ENCODE results near the gene ADAMTS12. TPM values are rescaled to one million over a fixed set of nuclear protein-coding genes. Genes with fewer than 3 reads are reported as not detected.

ADAMTS12 gene
- total RNA-seq, 1 experiment from 2014 or later, result 14.4 TPM

DNA sequence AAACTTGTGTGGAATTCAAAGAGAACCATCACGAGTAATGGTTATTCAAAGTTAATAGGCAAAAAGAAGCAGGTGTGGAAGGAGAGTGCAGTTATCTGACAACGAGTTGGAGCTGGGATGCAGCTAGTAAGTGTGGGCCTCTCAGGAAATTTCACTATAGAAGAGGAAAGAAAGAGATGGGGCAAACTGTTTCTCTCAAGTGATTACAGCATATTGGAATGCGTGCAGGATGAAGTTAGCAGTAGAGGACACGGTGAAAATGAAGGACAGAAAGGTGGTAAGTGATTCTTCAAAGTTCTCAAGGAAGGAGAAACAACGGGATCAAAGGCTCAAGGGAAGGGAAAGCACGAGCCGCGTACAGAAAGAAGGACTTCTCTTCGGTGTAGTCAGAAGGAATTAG, 84.0 kb downstream of the ADAMTS12 start:
- no peak for DNase-seq (ENCODE audit: low spot score)

DNA sequence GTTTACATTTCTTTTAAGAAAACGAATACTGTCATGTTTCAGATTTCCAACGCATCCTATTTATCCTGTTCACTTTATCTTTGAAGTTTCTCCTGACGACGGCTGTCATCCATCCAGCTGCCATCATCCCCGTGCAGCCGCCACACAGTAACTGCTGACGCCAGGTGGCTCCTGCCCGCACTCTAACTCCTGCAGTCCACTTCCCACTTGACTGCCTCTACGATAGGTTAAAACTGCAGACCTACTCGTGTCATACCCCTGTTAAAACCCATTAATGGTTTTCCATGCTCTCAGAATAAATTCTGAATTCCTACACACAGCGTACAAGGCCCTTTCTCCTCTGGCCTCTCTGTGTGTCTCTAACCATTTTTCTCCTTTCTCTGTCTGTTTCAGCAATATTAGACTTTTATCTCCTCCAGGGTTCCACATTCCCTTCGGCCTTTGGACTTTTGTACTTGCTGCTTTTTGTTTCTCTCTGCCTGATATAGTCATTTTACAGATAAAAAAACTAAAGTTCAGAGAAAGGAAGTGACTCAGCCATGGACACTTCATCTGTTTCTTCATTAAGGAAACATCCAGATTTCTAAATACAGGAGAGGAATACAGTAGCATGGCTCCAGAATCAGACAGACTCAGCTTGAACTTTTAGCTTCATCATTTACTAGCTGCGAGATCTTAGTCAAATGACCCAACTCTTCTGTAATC, 84.9 kb downstream of the ADAMTS12 start:
- DNase-seq (ENCODE audit: low spot score), result peak; percentile 62

DNA sequence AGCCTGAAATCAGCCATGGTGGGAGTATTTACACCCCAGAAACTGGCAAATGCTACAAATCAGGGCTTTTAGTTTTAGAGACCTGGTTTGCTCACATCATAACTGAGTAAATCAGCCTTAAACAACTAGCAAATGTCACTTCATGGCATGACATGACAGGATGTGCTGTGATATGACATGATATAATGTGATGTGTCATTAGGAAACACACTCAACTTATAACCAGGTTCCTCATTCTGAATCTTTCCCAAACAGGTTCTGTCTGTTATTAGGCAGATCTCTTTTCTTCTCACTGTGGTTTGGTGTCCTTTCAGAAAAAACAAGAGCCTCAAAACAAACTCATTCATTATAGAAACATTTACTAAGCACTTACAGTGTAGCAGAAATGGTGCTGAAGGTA, 90.5 kb downstream of the ADAMTS12 start:
- DNase-seq (ENCODE audit: low spot score), result no peak

DNA sequence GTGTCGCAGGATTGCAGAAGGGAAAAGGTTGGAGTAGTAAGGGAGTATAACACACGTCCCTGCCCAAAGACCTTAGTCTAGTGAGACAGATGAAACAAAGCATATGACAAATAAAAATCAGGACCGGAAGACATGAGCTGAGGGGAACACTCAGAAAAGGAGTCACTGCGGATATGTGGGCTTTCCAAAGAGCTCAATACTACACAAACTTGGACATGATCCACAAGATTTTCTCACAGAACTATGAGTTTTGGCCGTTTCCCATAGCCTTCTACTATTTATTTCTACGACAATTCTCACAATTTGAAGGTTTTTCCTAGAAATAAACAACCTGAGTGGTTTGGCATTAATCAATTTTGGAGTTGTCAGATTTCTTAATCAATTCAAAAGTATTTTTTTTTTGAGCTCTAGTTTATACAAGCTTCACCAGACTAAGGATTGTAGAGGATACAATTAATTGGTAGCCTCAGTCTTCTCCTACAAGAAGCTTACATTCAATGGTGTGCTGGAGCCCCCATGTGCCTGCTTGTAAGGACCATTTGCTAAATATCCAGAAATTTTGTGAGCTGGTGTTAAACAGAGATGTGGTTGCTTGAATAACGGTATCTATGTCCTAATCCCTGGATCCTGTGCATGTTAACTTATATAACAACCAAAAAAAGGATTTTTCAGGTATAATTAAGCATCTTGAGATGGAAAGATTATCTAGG, 91.4 kb downstream of the ADAMTS12 start:
- DNase-seq (ENCODE audit: low spot score), result no peak

DNA sequence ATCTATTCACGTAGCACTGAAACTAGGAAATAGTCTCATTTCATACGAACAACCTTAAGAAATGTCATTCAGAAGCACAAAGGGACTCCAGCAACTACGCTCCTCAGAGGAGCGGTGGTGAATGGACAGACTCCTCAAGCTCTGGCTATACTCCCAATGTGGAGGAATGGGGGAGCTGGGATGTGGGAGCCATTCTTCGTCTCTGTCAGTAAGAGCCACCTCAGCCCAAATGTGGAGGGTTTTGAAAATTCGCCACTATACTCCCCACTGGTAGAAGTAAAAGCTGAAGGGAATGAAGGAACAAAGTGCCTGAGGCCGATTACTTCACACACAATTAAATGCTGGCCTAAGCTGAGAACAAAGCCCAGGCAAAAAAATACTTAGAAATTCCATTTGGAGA, 96.3 kb downstream of the ADAMTS12 start:
- no peak for DNase-seq (ENCODE audit: low spot score)

DNA sequence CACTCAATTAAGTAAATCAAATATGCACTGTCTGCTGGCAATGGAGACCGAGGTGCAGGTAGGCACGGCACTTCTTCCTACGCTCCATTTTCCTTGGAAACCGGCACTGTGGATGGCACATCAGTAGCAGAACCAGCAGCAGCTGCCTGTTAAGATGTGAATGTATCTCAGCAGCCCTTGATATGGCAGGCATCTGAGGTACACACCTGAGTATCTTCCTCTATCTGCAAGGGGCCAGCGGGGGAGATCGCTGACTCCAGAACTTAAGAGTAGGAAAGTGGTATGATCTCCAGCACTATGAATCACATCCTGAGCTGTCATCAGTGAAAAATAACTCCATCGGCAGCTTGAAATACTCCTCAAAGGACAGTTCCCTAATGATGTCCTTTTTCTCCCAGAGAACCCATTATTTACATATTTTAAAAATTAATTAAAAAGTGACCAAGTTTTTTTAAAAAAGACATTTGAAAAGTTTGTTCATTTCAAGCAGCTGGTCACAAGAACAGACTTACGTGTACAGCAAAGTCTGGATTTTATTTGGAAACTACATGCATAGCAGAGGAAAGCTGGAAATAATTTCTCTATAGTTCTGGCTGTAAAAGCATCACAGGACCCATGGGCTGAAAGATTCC, 97.1 kb downstream of the ADAMTS12 start:
- DNase-seq (ENCODE audit: low spot score), result peak; percentile 75

DNA sequence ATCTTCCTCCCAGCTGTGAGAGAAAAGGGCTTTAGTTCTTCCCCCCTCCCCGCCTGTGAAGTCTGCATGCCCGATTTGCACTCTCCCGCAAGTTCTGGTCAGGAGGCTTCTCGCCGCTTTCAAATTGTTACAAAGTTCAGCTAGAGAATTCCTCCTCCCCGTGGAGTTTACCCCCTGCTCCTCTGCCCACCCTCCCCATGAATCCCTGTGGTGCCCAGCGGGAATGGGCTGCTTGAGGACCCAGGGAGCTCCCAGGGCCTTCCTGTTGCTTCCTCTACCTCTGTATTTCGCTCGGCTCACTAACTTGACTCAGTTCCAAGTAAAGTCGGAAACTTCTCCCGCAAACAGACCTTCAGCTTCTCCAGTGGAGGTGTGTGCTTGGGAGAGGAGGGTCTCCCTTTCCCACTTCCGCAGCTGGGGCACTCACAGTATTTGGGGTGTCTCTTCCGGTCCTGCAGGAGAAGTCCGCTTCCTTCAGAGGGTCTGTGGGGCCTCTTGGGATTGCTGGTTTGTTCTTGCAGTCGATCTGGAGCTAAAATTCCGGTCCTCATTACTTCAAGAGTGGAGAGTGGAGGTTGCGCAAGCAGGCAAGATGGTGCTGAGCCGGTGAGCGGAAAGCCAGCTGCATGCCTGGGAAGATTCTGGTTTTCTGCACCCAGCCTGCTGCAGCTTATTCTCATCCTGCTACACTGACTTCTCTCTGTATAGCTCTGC, 97.8 kb downstream of the ADAMTS12 start:
- no peak for DNase-seq (ENCODE audit: low spot score)

DNA sequence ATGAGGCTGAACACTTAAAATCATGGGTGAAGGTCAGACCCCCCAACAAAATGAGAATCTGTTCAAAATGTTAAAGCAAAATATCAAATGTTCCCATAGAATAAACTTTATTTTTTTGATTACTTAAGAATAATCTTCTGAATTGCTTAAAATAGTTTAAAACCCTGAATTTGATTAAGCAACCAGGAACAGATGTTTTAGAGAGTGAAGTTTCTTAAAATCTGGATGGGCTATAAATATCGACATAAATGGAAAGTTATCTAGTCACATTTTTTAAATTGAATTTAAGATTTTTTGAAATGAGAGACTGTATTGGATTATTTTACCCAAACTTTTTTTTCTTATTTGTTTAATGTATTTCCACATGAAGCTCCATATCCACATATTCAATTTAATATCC, 98.5 kb downstream of the ADAMTS12 start:
- DNase-seq (ENCODE audit: low spot score), result no peak

DNA sequence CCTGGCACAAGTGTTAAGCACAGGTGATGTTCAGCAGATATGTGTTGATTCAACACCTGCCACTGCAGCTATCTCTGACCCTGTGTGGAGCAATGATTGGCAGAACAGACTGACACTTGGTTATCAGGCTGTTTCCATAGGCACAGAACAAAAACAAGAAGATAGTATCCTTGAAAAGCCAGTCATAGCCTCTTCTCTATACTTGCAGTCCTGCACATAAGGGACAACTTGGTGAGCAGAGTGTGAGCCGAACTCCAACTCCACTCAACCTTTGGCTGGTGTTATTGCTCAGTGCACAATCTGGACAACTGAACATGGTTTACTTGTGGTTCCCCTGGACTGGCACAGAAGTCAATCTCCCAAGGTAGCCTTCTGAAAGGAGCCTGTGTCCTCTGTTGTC, 99.2 kb downstream of the ADAMTS12 start:
- no peak for DNase-seq (ENCODE audit: low spot score)

DNA sequence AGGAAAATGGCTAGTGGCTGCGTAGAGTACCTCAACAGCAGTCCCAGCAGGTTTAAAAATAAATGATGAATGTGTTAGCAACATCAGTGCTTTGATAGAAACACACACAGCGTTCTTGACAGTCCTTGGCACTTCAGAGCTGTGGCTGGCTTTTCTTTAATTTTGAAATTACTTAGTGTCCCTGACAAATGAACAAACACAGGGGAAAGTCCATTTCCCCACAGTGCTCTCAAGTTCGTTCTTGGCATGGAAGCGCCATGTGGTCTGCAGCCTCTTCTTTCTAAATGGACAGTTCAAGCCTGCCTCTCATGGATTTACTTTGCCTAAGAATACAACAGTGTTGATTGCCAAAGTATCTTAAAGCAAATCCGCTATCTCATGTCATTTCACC, 102.2 kb downstream of the ADAMTS12 start:
- no peak for DNase-seq (ENCODE audit: low spot score)

DNA sequence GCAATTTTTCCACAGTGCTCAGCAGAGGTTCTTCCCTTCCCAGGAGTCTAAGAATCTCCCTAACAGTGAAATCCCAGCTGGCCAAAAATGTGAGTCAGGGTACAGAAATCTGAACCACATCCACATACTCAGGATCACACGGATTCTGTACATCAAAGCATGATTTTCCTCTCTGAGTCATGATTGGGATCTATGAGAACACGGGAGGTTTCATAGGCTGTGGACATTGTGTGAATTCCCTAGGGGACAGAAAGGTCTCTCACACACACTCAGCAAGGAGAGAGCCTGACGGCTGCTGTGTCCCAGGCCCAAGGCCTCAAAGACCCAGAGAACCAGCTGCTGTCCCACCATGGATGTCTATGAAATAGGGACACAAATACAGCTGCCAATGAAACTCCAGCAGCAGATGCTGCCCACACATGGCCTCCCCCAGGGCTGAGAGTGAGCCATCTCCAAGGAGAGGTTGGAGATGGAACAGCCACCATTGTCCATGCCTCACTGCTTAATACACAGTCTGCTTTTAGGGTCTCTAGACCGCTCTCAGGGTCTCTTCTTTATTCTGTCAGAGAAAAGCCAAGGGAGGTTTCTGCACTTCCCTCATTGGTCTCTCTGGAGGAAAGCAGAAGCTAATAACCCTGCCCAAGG, 102.7 kb downstream of the ADAMTS12 start:
- peak; percentile 96 for DNase-seq (ENCODE audit: low spot score)

DNA sequence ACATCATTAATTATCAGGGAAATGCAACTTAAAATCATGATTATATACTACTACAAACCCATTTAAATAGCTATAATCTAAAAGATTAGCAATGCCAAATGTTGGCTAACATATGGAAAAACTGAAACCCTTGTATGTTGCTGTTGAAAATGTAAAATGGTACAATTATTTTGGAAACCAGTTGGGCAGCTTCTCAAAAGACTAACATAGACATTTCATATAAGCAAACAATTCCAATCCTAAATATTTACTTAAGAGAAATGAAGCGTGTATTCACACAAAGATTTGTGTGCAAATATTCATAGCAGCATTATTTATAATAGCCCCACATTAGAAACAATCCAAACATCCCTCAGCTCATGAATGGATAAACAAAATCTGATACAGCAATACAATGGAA, 106.2 kb downstream of the ADAMTS12 start:
- no peak for DNase-seq (ENCODE audit: low spot score)

DNA sequence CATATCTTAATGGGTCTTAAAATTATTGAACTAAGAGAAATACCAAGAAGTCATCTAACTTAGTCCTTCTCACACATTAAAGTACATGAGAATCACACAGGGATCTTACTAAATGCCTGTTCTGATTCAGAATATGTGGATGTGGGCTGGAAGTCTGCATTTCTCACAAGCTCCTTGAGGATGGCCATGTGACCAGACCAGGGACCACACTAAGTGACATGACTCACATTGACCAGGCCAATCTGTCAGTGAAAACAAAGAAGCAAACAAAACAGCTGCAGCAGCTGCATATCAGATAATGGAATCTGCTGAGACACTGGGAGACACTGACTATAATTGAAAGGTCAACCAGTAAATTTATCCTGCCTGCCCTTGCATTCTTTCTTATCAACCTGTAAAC, 110.5 kb downstream of the ADAMTS12 start:
- DNase-seq (ENCODE audit: low spot score), result peak; percentile 81

DNA sequence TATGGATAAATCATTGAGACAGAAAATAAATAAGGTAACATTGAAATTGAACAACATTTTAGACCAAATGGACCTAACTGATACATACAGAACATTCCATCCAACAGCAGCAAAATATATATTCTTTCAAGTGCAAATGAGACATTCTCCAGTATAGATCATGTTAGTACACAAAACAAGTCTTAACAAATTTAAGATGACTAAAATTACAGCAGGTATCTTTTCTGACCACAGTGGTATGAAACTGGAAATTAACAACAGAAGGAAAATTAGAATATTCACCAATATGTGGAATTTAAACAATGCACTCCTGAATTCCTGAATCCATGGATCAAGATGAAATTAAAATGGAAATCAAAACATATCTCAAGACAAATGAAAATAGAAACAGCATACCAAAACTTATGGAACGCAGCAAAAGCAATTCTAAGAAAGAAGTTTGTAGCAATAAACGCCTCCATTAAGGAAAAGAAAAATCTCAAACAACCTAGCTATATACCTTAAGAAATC, 115.6 kb downstream of the ADAMTS12 start:
- no peak for DNase-seq (ENCODE audit: low spot score)

DNA sequence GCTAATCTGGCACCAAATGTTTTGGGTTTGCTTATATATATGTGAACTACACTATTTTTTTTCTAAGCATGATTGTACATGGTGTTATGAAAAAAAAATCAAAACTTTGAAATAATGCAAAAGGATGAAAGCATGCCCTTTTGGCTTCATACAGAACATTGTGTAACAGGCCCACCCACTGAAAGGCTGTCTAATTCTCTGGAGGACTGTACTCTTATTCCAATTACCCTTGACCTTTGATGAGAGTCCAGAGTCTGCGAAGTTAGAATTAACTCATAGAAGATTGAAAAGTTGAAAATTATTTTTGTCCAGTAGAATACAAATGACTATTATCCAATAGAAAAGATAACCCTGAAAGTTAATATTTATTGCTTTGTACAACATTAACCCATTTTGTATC, 117.4 kb downstream of the ADAMTS12 start:
- DNase-seq (ENCODE audit: low spot score), result no peak

DNA sequence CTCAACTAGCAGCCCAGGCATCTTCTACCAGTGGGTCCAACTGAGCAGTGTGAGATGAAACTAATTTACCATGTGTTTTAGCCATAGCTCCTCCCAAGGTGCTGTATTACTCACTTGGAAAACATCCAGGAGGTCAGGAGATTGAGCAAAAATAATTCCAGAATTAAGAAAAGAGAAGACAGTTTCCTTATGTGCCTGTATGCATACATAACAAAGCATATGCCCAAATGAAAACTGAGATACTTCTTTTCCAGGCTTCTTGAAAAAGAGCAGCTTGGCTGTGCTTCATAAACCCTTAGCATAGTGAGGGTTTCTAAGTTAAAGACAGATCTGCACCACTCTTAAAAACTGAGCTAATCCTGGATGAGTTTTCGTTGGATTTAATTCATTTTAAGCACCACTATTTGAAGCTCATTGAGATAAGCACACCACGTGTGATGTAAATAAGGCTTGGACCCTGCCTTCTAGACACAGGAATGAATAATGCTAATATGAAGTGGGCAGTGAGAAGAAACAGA, 119.4 kb downstream of the ADAMTS12 start:
- DNase-seq (ENCODE audit: low spot score), result peak; percentile 49

DNA sequence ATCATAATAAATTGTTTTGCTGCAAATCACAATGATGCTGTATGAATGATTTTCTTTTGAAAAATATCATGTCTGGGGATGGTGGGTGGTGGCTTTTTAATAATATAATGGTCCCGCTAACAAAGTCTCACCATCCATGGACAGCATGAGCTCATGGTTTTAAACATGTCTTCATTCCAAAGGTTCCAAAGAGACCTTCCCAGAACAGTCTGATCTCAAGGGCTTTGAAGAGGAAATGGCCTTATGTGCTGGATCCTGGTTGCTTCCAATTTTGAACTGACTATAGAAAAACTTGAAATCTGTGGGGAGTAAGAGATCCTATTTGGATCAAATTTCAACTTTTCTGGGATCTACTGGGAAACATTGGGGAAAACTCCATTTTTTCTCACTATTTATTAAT, 121.8 kb downstream of the ADAMTS12 start:
- DNase-seq (ENCODE audit: low spot score), result no peak

DNA sequence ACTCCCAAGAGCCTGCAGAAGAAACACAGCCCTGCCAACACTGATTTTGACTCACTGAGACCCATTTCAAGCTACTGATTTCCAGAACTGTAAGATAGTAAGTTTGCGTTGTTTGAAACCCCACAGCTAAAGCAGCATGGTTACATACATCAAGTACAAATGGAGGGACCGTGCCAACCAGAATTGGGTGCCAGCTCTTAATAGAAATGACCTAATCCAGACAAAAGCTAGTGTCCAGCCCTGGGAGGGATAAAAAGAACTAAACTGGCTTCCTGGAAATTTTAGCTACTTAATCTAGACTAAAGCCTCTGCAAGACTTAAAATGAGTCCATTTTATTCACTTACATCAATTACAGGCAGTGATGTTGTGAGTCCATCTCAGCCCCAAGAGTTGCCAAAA, 122.6 kb downstream of the ADAMTS12 start:
- DNase-seq (ENCODE audit: low spot score), result no peak

DNA sequence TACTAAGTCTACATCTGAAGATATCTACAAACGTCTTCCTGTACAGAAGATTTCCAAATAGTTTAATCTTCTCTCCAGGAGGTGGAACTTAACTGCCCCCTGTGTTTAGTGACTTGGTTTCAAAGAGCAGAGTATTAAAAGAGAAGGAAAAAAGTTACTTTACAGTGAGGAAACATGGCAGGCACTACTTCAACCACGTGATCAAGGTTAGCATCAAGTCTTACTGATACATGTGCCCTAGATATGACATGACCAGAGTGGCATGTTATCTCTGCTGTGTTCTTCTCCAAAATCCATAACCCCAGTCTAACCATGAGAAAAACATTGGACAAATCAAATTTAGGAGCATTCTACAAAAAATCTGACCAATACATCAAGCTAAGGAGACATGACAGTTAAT, 125.8 kb downstream of the ADAMTS12 start:
- no peak for DNase-seq (ENCODE audit: low spot score)

DNA sequence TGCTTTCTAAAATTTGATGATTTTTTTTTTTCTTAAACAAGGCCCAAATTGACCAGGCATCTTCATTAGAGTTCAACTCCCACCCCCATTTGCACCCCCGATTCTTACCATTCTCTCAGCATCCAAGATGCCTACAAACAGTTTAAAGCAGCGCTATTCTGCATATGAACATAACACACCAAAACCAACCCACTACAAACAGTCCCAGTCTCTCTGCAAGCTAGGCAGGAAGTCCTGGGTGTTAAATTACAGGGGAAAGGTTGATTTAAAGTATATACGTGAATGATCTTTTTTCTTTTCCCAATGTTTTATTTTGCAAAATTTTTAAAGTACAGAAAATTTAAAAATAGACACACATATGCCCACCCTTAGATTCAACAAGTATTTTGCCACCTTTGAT, 127.0 kb downstream of the ADAMTS12 start:
- no peak for DNase-seq (ENCODE audit: low spot score)

DNA sequence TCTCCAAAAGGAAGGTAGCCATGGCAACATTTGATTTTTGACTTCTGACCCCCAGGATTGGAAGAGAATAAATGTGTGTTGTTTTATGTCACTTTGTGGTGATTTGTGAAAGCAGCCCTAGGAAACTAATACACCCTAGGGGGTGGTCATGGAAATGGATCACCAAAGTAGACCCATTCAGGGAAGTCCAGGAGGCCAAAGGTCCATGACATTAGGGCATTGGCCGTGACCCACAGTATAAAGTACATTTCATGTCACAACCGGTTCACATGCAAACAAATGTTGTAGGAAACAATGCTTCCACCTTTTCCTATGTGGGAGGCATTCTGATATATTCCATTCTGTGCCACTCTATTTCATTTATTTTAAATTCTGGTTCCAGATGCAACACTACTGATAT, 128.4 kb downstream of the ADAMTS12 start:
- DNase-seq (ENCODE audit: low spot score), result no peak

DNA sequence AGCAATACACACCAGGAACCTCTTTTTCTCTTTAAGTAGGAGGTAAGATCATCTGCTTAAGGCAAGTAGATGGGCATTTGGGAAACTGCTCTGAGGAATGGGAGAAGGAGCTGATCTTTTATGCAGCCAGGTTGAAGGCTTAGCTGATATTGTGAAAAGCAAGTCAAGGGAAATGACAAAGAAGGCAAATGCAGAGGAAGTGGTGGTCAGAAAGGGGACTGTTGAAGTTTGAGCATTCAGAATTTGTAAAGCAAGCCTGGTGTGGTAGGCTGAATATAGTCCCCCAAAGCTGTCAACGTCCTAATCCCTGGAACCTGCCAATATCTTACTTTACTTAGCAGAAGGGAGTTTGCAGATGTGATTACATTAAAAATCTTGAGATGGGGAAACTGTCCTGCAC, 128.9 kb downstream of the ADAMTS12 start:
- no peak for DNase-seq (ENCODE audit: low spot score)
